Globus pallidus (tissue), 1 donor: Measurements from ENCODE around the gene COASY.
"Not testable (repeated sequence)": the region's sequence is repeated elsewhere in the genome, so short reads cannot be mapped to it uniquely, and the experiment has no call there.

ENCODE experiments used
- DNase-seq: peaks from one replicate; pipeline ENCODE4 v3.0.0-alpha.2; 2015; ENCODE audit warnings: low spot score

The COASY gene

DNA sequence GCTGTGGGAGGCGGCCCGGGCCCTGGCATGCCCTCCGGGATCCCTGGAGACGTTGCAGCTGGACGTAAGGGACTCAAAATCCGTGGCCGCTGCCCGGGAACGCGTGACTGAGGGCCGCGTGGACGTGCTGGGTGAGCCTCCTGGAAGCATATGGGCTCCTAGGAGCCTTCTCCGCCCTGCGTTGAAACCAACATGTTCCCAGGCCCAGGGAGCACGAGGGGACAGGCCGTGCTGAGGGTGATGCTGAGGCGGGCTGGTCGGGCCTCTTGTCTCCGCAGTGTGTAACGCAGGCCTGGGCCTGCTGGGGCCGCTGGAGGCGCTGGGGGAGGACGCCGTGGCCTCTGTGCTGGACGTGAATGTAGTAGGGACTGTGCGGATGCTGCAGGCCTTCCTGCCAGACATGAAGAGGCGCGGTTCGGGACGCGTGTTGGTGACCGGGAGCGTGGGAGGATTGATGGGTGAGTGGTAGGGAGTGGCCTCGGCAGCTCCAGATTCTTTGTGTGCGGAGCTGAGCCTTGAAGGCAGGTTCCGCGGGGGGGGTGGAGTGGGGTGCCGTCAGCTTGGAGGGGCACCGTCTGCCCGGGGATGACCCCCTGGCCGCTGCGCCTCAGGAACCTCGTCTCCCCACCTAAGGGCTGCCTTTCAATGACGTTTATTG, 8.7 kb upstream of the COASY start:
- no peak for DNase-seq

DNA sequence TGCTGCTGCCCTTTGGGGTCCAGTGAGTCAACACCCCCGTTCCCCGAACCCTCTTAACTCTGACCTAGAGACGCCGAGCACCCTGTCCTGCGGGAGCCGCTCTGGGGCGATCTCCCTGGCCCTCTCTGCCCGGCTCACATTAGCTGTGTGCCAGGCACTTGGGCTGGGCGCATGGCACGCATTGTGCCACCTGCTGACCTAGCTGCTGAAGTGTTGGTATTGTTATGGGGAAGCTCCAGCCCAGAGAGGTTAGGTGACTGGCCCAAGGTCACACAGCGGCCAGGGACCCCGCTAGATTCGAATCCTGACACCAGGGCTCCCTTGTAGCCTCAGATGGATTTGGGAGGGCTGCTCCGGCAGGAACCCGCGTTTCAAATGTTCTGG, 8.1 kb upstream of the COASY start:
- no peak for DNase-seq

DNA sequence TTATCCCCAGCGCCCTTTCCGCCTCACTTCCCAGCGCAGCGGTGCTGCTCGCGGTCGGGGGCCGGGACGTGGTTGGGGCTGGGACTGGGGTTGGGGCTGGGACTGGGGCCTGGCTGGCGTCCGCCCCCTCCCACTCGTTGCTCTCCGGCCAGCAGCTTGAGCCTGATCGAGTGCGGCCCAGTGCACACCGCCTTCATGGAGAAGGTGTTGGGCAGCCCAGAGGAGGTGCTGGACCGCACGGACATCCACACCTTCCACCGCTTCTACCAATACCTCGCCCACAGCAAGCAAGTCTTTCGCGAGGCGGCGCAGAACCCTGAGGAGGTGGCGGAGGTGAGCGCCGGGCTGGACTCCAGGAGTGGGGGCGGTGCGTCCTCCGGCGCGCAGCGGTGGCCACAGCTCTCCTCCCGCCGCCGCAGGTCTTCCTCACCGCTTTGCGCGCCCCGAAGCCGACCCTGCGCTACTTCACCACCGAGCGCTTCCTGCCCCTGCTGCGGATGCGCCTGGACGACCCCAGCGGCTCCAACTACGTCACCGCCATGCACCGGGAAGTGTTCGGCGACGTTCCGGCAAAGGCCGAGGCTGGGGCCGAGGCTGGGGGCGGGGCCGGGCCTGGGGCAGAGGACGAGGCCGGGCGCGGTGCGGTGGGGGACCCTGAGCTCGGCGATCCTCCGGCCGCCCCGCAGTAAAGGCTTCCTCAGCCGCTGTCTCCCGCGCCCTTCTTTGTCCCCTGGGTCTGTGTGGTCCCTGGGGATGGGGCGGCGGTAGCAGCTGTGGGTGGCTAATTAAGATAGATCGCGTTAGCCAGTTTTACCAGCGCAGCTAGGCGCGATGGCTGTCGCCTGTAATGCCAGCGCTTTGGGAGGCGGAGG, 7.5 kb upstream of the COASY start:
- peak; percentile 77 for DNase-seq

DNA sequence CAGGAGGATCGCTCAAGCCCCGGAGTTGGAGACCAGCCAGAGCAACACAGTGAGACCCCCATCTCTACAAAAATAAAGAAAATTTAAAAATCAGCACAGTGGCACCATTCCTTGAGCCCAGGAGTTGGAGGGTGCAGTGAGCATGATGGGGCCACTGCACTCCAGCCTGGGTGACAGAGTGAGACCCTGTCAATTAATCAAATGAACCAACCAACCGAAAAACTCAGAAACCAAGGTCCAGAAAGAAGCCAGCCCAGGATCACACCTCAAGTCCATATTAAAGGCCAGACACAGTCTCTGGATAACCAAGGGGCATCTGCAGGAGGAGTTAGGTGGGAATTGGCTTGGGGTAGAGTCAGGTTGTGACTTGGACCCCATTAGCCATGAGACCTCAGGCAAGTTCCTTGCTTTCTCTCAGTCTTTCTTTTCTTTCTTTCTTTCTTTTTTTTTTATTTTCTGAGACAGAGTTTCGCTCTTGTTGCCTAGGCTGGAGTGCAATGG, 6.8 kb upstream of the COASY start:
- DNase-seq = no peak

DNA sequence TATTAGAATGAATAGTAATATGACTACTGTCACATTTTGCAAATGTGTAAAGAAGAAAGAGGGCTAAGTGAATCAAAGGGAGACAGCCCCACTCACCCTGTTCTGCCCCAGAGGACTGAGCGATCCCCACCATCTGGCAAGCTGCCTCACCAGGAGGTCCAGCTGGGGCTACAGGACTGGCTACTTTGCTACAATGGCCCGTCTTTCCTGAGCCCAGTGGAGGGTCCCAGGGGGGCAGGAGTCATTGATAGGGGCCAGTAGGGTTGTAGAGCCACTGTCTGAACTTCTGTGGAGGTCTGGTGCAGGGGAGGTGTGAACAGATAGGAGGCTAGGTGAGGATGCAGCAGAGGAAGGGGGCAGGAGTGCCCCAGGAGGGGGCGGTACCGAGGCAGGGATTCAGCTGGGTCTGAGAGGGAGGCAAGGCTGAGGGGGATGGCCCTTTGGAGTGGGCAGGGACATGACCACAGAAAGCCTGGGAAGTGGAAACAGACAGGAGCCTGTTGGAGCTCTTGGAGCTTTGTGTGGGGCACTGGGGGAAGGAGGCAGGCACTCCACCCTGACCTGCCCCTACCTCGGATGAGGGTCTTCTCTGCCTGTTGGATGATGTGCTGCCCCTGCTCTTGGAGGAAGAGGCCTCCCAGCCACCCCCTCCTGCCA, 5.9 kb upstream of the COASY start:
- DNase-seq = not testable (repeated sequence)

DNA sequence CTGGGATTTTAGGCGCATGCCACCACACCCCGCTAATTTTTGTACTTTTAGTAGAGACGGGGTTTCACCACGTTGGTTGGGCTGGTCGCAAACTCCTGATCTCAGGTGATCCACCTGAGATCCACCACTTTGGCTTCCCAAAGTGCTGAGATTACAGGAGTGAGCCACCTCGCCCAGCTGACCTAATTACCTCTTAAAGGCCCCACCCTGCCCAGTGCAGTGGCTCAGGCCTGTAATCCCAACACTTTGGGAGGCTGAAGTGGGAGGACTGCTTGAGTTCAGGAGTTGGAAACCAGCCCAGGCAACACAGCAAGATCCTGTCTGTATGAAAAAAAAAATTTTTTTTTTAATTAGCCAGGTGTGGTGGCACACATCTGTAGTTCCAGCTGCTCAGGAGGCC, 2.9 kb upstream of the COASY start:
- no peak for DNase-seq

DNA sequence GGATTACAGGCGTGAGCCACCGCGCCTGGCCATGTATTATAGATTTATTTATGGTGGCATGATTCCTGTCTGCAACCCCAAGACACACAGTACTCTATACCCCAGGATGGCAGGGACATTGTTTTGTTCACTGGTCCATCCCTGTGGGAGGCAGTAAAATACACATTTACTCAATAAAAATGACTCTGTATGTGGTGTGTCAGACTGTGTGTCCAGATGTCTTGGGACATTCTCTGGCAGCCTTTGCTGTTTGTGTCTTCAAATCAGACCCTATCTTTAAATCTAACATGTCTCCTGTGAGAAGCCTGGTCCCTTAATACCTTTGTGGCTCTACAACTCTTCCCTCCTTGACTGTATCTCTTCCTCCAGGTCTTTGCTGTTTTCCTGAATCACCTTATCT, 1.7 kb upstream of the COASY start:
- DNase-seq = no peak

DNA sequence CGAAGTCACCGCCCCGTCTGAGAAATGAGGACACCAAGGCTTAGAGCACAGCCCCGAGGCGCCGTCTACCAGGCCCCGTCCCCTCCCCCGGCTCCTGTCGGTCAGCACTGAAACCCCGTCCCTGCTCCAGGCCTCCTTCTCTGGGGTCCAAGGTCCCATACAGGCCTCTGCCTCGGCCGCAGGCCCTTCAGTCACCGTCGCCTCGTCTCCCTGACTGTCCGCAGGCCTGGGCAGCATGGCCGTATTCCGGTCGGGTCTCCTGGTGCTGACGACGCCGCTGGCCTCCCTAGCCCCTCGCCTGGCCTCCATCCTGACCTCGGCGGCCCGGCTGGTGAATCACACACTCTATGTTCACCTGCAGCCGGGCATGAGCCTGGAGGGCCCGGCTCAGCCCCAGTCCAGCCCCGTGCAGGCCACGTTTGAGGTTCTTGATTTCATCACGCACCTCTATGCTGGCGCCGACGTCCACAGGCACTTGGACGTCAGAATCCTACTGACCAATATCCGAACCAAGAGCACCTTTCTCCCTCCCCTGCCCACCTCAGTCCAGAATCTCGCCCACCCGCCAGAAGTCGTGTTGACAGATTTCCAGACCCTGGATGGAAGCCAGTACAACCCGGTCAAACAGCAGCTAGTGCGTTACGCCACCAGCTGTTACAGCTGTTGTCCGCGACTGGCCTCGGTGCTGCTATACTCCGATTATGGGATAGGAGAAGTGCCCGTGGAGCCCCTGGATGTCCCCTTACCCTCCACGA, 617 bp downstream of the COASY start:
- no peak for DNase-seq

DNA sequence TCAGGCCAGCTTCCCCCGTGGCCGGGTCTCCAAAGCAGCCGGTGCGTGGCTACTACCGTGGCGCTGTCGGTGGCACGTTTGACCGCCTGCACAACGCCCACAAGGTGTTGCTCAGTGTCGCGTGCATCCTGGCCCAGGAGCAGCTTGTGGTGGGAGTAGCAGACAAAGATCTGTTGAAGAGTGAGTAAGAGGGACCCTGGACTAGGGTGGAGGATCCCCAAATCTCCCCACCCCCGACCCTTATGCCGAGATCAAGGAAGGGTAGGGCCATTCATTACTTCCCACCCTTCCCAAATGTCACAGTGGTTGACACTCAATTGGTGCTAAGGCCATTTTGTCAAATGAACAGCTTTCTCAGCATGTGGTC, 1.2 kb downstream of the COASY start:
- DNase-seq = no peak

DNA sequence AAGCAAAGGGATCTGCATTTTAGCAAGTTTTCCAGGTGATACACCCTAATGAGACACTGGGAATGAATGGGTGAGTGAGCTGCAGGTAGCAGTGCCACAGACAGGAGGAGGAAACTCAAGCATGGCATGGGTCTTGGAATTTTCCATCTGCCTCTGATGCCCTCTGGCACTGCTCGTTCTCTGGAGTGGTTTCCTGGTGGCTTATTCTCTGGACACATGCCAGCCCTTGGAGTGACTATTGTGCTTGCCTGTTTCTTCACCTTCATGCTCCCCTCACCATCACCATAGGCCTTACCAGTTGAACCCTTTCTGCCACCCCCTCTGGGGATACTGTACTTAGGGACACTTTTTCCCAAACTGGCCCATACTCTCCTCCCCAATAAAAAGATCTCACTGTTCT, 1.6 kb downstream of the COASY start:
- no peak for DNase-seq

DNA sequence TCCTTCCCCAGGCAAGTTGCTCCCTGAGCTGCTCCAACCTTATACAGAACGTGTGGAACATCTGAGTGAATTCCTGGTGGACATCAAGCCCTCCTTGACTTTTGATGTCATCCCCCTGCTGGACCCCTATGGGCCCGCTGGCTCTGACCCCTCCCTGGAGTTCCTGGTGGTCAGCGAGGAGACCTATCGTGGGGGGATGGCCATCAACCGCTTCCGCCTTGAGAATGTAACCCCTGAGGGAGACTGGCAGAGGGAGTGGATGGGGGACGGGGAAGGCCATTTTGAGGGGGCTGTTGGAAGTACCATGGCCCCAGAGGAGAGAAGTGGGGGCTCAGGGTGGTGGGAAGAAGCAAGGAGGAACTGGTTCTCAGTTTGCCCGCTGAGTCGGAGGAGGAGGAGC, 2.0 kb downstream of the COASY start:
- DNase-seq = no peak

DNA sequence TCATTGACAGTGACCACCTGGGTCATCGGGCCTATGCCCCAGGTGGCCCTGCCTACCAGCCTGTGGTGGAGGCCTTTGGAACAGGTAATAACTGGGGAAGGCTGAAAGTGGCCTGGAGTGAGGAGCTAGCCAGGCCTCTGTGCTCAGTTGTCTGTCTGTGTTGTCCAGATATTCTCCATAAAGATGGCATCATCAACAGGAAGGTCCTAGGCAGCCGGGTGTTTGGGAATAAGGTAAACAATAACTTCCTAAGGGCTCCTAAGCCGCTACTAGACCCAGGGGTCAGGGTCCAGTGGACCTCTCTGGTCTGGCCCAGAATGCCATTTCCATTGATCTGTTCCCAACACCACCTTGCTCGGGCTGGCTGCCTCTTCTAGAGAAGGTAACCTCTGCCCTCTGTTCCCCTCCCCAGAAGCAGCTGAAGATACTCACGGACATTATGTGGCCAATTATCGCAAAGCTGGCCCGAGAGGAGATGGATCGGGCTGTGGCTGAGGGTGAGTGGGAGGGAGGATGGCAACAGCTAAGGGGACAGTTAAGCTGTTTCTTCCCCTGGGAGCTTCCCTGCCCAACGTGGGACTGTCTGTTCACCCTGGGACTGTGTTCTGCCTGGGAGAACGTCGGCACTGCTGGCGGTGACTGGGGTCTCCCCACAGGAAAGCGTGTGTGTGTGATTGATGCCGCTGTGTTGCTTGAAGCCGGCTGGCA, 3.0 kb downstream of the COASY start:
- no peak for DNase-seq

DNA sequence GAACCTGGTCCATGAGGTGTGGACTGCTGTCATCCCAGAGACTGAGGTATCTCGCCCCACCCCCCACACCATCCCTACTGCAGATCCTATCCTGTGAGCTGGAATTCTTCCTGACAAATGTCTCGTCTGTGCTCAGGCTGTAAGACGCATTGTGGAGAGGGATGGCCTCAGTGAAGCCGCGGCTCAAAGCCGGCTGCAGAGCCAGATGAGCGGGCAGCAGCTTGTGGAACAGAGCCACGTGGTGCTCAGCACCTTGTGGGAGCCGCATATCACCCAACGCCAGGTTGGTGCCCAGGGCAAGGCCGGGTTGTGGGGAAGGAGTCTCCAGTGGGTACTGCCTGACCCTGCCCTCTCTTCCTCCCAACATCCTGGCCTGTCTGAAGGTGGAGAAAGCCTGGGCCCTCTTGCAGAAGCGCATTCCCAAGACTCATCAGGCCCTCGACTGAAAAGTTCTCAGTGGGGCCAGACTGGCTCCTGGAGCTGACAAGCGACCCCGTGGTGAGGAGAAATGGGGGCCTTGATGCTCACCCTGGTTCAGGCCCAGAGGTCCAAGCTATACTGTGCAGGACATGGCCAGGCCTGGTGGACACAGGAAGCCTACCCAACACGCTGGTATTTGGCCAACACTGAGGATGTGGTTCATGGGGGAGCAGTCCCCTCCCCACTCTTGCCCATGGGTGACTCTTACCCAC, 3.7 kb downstream of the COASY start:
- DNase-seq = no peak

DNA sequence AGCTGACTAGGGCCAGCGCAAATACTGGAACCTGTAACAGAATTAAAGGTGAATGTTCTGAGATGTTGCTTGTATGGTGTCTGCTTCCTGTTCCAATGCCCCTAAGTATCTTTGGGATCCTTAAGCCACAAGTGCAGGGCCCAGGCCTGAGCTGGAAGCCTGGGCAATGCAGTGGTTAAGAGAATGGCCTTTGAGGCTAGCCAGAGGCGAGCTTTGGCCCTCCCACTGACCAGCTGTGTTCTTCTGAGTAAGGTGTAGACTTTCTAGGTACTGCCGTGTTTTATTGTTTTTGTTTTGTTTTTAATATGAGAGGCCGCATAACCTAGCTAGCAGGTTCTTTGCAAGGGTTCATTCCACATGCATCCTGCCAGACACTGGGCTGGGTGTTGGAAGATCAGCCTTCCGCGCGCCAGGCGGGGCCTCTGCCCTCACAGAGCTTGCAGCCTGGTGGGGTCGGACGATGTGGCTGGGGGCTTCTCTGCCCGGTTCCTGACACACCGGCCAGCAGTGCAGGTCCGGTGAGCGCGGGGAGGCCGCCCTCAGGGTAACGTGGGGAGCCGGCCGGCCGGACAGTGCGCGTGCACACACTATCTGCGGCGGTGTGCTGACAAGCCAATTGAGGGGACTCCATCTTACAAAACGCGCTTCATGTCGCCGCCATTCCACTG, 4.4 kb downstream of the COASY start:
- DNase-seq = no peak

DNA sequence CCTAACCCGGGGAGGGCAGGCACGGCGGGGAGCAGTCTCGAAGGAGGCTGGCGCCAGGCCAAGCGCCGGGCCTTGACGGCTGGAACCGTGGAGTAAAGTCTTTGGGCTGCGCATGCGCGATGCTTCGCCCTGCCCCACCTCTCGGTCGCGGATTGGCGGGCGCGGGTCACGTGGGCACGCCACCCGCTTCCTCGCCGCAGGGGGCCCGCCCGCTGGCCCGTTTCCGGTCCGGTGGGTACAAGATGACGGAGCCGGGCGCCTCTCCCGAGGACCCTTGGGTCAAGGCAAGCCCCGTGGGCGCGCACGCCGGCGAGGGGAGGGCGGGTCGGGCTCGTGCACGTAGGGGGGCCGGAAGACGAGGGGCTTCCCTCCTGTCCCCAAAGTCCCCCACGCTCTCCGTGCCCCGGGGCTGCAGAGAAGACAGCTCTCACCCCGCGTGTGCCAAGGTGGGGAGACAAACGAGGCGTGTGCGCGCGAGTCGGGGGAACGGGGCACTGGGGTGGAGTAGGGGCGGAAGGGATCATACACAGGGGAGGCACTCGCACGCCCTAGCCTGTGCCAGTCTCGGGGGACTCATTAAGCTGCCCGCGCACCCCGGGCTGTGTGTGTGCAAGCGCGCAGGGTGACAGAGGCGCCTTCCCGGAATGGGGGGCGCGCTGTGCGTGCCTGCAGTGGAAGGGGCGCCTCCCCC, 5.1 kb downstream of the COASY start, which contains the start of gene MLX:
TSS of gene MLX (plus strand) at position 218 of the 691 bp plus-strand sequence. CDS start at position 243, 25 bp downstream.
- DNase-seq = peak; percentile 90

DNA sequence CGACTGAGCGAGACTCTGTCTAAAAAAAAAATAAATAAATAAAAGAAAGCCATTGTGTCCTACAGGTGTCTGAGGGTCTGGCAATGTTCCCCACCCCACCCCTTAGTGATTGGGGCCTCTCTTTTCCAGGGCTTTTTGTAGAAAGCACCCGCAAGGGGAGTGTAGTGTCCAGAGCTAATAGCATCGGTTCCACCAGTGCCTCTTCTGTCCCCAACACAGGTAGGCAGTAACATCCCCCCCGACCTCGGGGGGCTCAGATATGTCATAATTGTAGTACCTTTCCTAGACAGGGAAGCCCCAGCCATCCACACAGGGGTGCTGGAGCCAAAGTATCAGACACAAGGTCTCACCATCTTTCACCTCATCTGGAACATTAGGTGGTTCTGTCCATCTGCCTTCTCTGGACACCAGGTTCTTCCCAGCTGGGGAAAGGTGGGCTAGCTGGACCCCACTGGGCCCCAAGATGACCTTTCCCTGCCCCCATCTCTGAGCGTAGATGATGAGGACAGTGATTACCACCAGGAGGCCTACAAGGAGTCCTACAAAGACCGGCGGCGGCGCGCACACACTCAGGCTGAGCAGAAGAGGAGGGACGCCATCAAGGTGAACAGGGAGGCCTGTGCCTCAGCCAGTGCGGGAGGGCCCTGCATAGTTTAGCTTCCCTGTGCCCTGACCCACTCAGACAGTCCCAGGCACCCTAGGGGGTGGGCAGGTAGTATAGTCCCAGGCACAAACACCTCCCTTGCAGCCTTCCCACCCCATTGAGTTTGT, 6.6 kb downstream of the COASY start:
- no peak for DNase-seq

DNA sequence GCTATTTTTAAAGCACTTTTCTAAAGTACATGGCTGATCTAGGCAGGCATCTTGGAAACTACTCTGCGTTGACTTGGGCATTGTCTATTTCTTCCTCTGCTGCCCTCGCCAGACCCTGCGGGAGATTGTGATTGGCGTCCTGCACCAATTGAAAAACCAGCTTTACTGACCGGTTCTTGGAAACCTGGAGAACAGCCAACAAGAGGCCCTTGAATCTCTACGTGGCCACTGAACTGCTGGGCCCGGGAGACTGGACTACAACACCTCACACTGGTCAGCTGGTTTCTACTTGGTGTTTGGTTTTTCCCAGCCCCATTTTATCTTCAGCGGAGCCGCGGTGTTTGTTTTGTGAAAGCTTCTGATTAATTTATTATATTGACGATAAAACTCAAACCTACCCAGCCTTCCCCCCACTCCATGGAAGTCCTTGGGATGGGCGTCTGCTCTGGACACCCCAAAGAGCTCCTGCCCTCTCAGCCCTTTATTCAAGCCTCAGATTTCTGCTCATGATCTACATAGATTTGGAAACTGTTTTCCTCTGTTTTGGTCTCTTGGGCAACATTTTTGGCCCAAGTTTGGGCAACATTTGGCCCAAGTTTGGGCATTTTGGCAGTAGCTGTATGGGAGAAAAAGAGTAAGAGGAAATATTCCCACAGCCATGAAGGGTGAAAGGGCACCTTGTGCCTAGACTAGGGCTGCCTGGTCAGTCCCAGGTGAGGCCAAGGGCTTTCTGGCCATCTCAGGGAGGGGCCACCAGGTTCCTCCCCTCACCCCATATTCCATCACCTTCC, 9.7 kb downstream of the COASY start:
- no peak for DNase-seq

DNA sequence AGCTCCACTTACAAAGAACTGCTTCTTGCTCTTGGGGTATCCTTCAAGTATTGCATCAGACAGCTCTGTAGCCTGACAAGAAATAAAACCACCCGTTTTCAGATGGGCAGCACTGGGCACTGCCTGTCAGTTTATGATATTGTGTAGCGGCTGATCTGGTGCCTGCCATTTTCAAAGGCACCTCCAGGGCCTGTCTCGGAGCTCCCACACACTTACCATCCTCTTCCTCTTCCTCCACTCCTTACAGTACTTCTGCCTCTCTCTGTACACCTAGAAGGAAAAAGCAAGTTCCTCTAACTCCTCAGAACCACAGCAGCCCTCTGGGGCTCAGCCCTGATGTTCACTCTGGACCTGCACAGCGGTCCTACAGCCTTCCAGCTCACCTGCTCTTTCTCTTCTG, 11.1 kb downstream of the COASY start:
- DNase-seq = no peak
